ENCODE data around the gene MYO7B.

The MYO7B gene

GRCh38 chr2:127611076-127611925, 75.8 kb downstream of the MYO7B start:
- no peak overlapping the region for H3K4me3 ChIP-seq (ENCODE audit: low read depth, low read length)
- DNase-seq (ENCODE audit: low read depth): no peak
- no peak for TF ChIP-seq CTCF (IDR thresholded peaks at IDR 0.05; ENCODE audit: control insufficient read depth, extremely low read depth, insufficient read depth)

- no peak for TF ChIP-seq CTCF (IDR thresholded peaks at IDR 0.05; ENCODE audit: control insufficient read depth, extremely low read depth, insufficient read depth)
- no peak for DNase-seq (ENCODE audit: low read depth)
- H3K4me3 ChIP-seq (ENCODE audit: low read depth, low read length): no peak overlapping the region
Measured at GRCh38 chr2:127612111-127612822, 76.8 kb downstream of the MYO7B start.

- DNase-seq (ENCODE audit: low read depth): no peak
- no peak overlapping the region for H3K4me3 ChIP-seq (ENCODE audit: low read depth, low read length)
- no peak for TF ChIP-seq CTCF (IDR thresholded peaks at IDR 0.05; ENCODE audit: control insufficient read depth, extremely low read depth, insufficient read depth)
Measured at GRCh38 chr2:127614246-127614645, 78.8 kb downstream of the MYO7B start.

GRCh38 chr2:127614731-127615130, 79.2 kb downstream of the MYO7B start:
- TF ChIP-seq CTCF (IDR thresholded peaks at IDR 0.05; ENCODE audit: control insufficient read depth, extremely low read depth, insufficient read depth): no peak
- no peak for DNase-seq (ENCODE audit: low read depth)
- H3K4me3 ChIP-seq (ENCODE audit: low read depth, low read length): no peak overlapping the region

GRCh38 chr2:127615511-127616166, 80.2 kb downstream of the MYO7B start:
- H3K4me3 ChIP-seq (ENCODE audit: low read depth, low read length): no peak overlapping the region
- DNase-seq (ENCODE audit: low read depth): peak; percentile 65
- no peak for TF ChIP-seq CTCF (IDR thresholded peaks at IDR 0.05; ENCODE audit: control insufficient read depth, extremely low read depth, insufficient read depth)

- DNase-seq (ENCODE audit: low read depth): no peak
- H3K4me3 ChIP-seq (ENCODE audit: low read depth, low read length): no peak overlapping the region
- no peak for TF ChIP-seq CTCF (IDR thresholded peaks at IDR 0.05; ENCODE audit: control insufficient read depth, extremely low read depth, insufficient read depth)
Measured at GRCh38 chr2:127618551-127619202, 83.2 kb downstream of the MYO7B start.

All from LNCaP clone FGC (cell line).